Hepatocyte (in vitro differentiated cells): Measurements from ENCODE around the gene PPFIA4. TPM values are rescaled to one million over a fixed set of nuclear protein-coding genes. Genes with fewer than 3 reads are reported as not detected.

Experiments
- DNase-seq: peaks from one replicate; pipeline ENCODE4 v3.0.0-alpha.2; 2016; ENCODE audit warnings: low spot score
- H2AFZ ChIP-seq: fragments of 200-600 bp; sonication (generic); 2 replicates; pipeline ENCODE4 v1.6.0; 2016; ENCODE audit warnings: antibody characterized with exemption, mild to moderate bottlenecking
- H3K27ac ChIP-seq: fragments of 200-600 bp; sonication (generic); 2 replicates; pipeline ENCODE4 v1.5.1; 2016; ENCODE audit warnings: mild to moderate bottlenecking
- H3K27me3 ChIP-seq: fragments of 200-600 bp; sonication (generic); 2 replicates; pipeline ENCODE4 v1.6.1; 2016
- H3K36me3 ChIP-seq: fragments of 200-600 bp; sonication (generic); replicated peaks from 2 replicates; pipeline ENCODE4 v1.5.1; 2016; ENCODE audit warnings: low read depth; ENCODE audit not compliant: insufficient read depth
- H3K4me1 ChIP-seq: fragments of 200-600 bp; sonication (generic); 2 replicates; pipeline ENCODE4 v1.5.1; 2016; ENCODE audit warnings: mild to moderate bottlenecking, moderate library complexity; ENCODE audit not compliant: insufficient read depth
- H3K4me2 ChIP-seq: fragments of 200-600 bp; sonication (generic); 2 replicates; pipeline ENCODE4 v1.6.0; 2016
- H3K4me3 ChIP-seq: fragments of 200-600 bp; sonication (generic); 2 replicates; pipeline ENCODE4 v1.5.1; 2016; ENCODE audit warnings: mild to moderate bottlenecking
- H3K79me2 ChIP-seq: fragments of 200-600 bp; sonication (generic); 2 replicates; pipeline ENCODE4 v1.6.0; 2017; ENCODE audit warnings: mild to moderate bottlenecking
- H3K9me2 ChIP-seq: fragments of 200-600 bp; sonication (generic); replicated peaks from 2 replicates; pipeline ENCODE4 v1.6.0; 2017; ENCODE audit warnings: mild to moderate bottlenecking; ENCODE audit not compliant: insufficient read depth
- H3K9me3 ChIP-seq: fragments of 200-600 bp; sonication (generic); 2 replicates; pipeline ENCODE4 v1.5.1; 2016; ENCODE audit warnings: low read depth, mild to moderate bottlenecking
- H4K20me1 ChIP-seq: fragments of 200-600 bp; sonication (generic); 2 replicates; pipeline ENCODE4 v1.6.0; 2016; ENCODE audit warnings: mild to moderate bottlenecking; ENCODE audit not compliant: insufficient read depth, poor library complexity, severe bottlenecking
- CTCF ChIP-seq: fragments of 200-600 bp; sonication (generic); IDR thresholded peaks from 2 replicates; pipeline ENCODE4 v1.5.1; 2016; ENCODE audit warnings: antibody characterized with exemption, mild to moderate bottlenecking; ENCODE audit not compliant: poor library complexity
- EZH2 ChIP-seq: fragments of 200-600 bp; sonication (generic); IDR thresholded peaks from 2 replicates; pipeline ENCODE4 v1.6.1; 2016; ENCODE audit warnings: antibody characterized with exemption, mild to moderate bottlenecking, borderline replicate concordance
- EZH2phosphoT487 ChIP-seq: fragments of 200-600 bp; sonication (generic); IDR thresholded peaks from one replicate; pipeline ENCODE4 v1.6.1; 2018; ENCODE audit warnings: antibody characterized with exemption, mild to moderate bottlenecking, low read depth, moderate library complexity; ENCODE audit not compliant: unreplicated experiment, severe bottlenecking
- WGBS: methylation state at CpG from one replicate; pipeline ENCODE4 v1.1.6; 2016; ENCODE audit warnings: low lambda C conversion rate; ENCODE audit errors: missing lambda C conversion rate; 5-methylcytosine and 5-hydroxymethylcytosine counted together
- polyA plus RNA-seq: library from polyadenylated mRNA; unstranded; fragments of >200 nt; fragmentation: Nextera tagmentation; extraction: Ambion mirVana; gene quantifications from 2 replicates; pipeline ENCODE4 v1.2.1, GENCODE V29; 2016
- total RNA-seq: library from RNA; depleted of rRNA; stranded (reverse); fragments of >200 nt; gene quantifications from 2 replicates; pipeline ENCODE4 v1.2.3, GENCODE V29; 2014

The PPFIA4 gene
- total and polyA plus RNA-seq, 2 experiments from 2014 or later, result 1.4 to 1.7 TPM

GRCh38 chr1:203100516-203100869 lies 74.2 kb downstream of the PPFIA4 start:
- H2AFZ ChIP-seq, result no peak overlapping the region
- H3K27ac ChIP-seq, result no peak overlapping the region
- H3K79me2 ChIP-seq, result no peaks in the 10 kb centered on the region
- no peaks in the 10 kb centered on the region for H3K36me3 ChIP-seq
- peaks cover 4% of the 10 kb centered on the region for H3K9me3 ChIP-seq
- H3K9me2 ChIP-seq, result no peaks in the 10 kb centered on the region
- no peaks in the 10 kb centered on the region for H4K20me1 ChIP-seq
- DNase-seq, result no peak
- no peak for TF ChIP-seq EZH2phosphoT487
- no peak for TF ChIP-seq EZH2
- no peak for TF ChIP-seq CTCF
- H3K4me2 ChIP-seq, result no peak overlapping the region
- no peaks in the 10 kb centered on the region for H3K27me3 ChIP-seq
- H3K4me3 ChIP-seq, result no peak overlapping the region
- H3K4me1 ChIP-seq, result no peaks in the 10 kb centered on the region

GRCh38 chr1:203101813-203102634 lies 75.7 kb downstream of the PPFIA4 start:
- 63% methylated on average over 6 of the region's 6 CpGs for WGBS
- Histone ChIP-seq H3K9me3 (no peaks in the 10 kb centered on the region), H3K79me2 (no peaks in the 10 kb centered on the region), H3K9me2 (no peaks in the 10 kb centered on the region), H3K36me3 (no peaks in the 10 kb centered on the region), H3K27ac (no peak overlapping the region), H2AFZ (no peak overlapping the region), H3K4me3 (no peak overlapping the region), H3K4me1 (no peaks in the 10 kb centered on the region), H3K27me3 (peaks cover 6% of the 10 kb centered on the region), H4K20me1 (no peaks in the 10 kb centered on the region), H3K4me2 (no peak overlapping the region)
- TF ChIP-seq EZH2, result no peak
- TF ChIP-seq CTCF, result no peak
- TF ChIP-seq EZH2phosphoT487, result no peak
- DNase-seq, result no peak

- WGBS, result 86% methylated on average over 4 of the region's 4 CpGs
- Histone ChIP-seq H4K20me1 (no peaks in the 10 kb centered on the region), H3K4me2 (no peak overlapping the region), H3K27me3 (peaks cover 7% of the 10 kb centered on the region), H3K79me2 (no peaks in the 10 kb centered on the region), H3K9me3 (no peaks in the 10 kb centered on the region), H3K9me2 (no peaks in the 10 kb centered on the region), H3K36me3 (no peaks in the 10 kb centered on the region), H3K4me1 (no peaks in the 10 kb centered on the region), H3K27ac (no peak overlapping the region), H2AFZ (no peak overlapping the region), H3K4me3 (no peak overlapping the region)
- no peak for TF ChIP-seq EZH2phosphoT487
- TF ChIP-seq EZH2, result no peak
- TF ChIP-seq CTCF, result no peak
- DNase-seq, result no peak
Measured at GRCh38 chr1:203103216-203103615, 76.9 kb downstream of the PPFIA4 start.
